ENCODE measurements around the gene SUGCT. TPM values are rescaled to one million over a fixed set of nuclear protein-coding genes. Genes with fewer than 3 reads are reported as not detected.

SUGCT gene
- total RNA-seq, 2 experiments from 2014 or later, result not detected

DNA sequence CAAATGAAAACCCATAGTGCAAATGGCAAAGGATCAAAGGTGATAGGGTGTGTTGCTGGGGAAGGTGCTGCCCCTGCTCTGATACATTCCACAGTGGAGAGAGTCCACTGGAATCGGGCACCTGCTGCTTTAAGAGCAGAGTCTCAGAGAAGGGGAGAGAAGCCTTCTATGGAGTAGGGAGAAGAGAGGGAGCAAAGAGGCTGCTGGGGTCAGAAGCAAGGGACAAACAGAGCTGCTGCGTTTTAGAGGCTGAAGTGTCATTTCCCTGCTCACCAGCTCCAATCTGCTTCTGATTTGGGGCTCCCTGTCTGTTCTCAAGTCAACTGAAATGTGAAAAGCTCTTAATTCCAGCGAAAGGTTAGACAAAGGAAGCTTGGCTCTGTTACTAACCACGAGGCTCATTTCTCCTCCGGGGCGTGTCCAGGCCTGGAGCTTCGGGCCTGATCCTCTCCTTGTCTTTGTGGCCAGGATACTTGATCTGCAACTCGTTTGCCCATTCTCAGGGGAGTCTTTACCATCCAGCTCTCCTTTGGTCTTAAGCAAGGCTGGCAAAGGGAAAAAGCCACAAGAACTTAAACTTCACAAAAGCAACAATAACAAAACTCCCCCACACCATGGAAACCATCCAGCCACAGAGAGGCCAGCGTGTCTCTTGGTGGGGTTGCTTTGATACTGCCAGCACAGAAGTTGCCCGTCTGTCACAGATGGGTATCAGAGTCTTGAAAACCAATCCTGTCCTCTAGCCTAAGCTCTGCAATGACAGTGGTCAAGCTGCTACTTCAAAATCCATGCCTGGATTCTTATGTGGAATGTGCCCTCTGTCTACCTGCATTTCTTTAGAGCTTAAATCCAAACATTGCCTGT is 692.6 kb downstream of the SUGCT start:
- ChIA-PET CTCF (ENCODE audit: unreplicated experiment) (no interaction called here), POLR2A (interaction anchor here (1.0 to 2.5 kb wide), 3 partner anchors 8 to 23 kb away, joined by 3 to 11 read pairs (median 3); no protein-coding TSS in a partner anchor)
- H3K9me2 ChIP-seq (ENCODE audit: insufficient read depth, low read length), result no peaks in the 10 kb centered on the region
- no peaks in the 10 kb centered on the region for H4K20me1 ChIP-seq (ENCODE audit: insufficient read depth, low read length)
- H3K79me2 ChIP-seq (ENCODE audit: insufficient read depth, low read depth, low read length), result no peaks in the 10 kb centered on the region
- H3K27ac ChIP-seq (ENCODE audit: low read depth, low read length, poor library complexity, severe bottlenecking), result no peak overlapping the region
- H2AFZ ChIP-seq (ENCODE audit: low read length), result peak overlapping the region; percentile 40; the same call in 1 of the 2 replicates
- H3K4me2 ChIP-seq (ENCODE audit: low read length), result no peak overlapping the region
- no TSS peak for BruUV-seq (replicated peaks)
- H3K4me1 ChIP-seq (ENCODE audit: insufficient read depth, low read length, poor library complexity, severe bottlenecking), result peaks cover 27% of the 10 kb centered on the region
- H3K36me3 ChIP-seq (ENCODE audit: insufficient read depth, low read length), result no peaks in the 10 kb centered on the region; the same call in 1 of the 2 replicates
- TF ChIP-seq, protein P1, sequence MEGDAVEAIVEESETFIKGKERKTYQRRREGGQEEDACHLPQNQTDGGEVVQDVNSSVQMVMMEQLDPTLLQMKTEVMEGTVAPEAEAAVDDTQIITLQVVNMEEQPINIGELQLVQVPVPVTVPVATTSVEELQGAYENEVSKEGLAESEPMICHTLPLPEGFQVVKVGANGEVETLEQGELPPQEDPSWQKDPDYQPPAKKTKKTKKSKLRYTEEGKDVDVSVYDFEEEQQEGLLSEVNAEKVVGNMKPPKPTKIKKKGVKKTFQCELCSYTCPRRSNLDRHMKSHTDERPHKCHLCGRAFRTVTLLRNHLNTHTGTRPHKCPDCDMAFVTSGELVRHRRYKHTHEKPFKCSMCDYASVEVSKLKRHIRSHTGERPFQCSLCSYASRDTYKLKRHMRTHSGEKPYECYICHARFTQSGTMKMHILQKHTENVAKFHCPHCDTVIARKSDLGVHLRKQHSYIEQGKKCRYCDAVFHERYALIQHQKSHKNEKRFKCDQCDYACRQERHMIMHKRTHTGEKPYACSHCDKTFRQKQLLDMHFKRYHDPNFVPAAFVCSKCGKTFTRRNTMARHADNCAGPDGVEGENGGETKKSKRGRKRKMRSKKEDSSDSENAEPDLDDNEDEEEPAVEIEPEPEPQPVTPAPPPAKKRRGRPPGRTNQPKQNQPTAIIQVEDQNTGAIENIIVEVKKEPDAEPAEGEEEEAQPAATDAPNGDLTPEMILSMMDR (conservative IDR thresholded peaks at IDR 0.05; ENCODE audit: low read length), result no peak
- TF ChIP-seq EZH2phosphoT487 (IDR thresholded peaks at IDR 0.05; ENCODE audit: borderline replicate concordance, low read depth, low read length), result no peak
- intact Hi-C loops (cut with micrococcal nuclease; ENCODE audit: unreplicated experiment), result no loop called here
- no peak overlapping the region for H3K4me3 ChIP-seq (ENCODE audit: low read depth, low read length, poor library complexity, severe bottlenecking)
- no peak for DNase-seq (ENCODE audit: low spot score)
- H3K9me3 ChIP-seq (ENCODE audit: low read length), result 0 out of 2 replicates have a peak, but pooled peaks cover 7% of the 10 kb centered on the region

DNA sequence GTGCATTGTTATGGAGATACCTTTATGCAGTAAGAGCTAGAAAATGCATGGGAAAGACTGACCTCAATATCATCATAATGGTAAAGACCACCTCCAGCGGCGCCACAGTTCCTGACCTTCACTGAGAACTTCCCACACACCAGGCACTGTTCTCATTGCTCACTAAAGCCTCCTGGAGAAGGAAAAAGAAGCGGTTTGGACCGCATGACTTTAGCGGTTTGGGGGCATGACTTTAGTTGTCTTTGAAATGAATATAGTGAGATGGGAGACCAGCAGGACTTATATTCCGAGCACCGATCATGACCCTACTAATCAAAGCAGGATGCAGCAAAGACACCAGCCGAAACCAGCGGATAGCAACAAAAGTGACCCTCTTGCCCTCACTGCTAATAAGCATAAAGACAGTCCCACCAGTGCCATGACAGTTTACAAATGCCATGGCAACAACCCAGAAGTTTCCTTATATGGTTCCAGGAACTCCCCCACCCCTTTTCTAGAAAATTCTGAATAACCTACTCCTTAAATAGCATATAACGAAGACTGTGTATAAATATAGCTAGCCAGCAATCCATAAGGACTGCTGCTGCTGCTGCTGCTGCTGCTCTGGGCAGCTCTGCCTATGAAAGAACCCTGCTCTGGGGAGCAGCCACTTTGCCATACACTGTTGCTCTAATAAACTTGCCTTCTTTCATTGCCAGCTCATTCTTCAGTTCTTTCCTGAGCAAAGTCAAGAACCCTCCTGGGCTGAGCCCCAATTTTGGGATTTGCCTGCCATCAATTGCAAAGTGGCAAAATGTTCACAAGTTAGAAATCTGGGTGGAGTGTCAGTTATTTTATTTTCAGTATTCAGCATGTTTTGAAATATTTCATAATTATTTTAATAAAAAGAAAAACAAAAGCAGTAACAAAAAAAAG is 694.1 kb downstream of the SUGCT start:
- H4K20me1 ChIP-seq (ENCODE audit: insufficient read depth, low read length), result no peaks in the 10 kb centered on the region
- no peaks in the 10 kb centered on the region for H3K36me3 ChIP-seq (ENCODE audit: insufficient read depth, low read length)
- intact Hi-C loops (cut with micrococcal nuclease; ENCODE audit: unreplicated experiment), result no loop called here
- BruUV-seq (replicated peaks), result no TSS peak
- no peaks in the 10 kb centered on the region for H3K9me2 ChIP-seq (ENCODE audit: insufficient read depth, low read length)
- no peak for TF ChIP-seq EZH2phosphoT487 (IDR thresholded peaks at IDR 0.05; ENCODE audit: borderline replicate concordance, low read depth, low read length)
- TF ChIP-seq, protein P1 (conservative IDR thresholded peaks at IDR 0.05; ENCODE audit: low read length), result no peak
- no peak overlapping the region for H3K4me3 ChIP-seq (ENCODE audit: low read depth, low read length, poor library complexity, severe bottlenecking)
- ChIA-PET POLR2A (interaction anchor here (0.6 to 1.4 kb wide), 2 partner anchors 15 to 137 kb away, joined by 3 read pairs; no protein-coding TSS in a partner anchor), CTCF (ENCODE audit: unreplicated experiment) (no interaction called here)
- H3K9me3 ChIP-seq (ENCODE audit: low read length), result no peaks in the 10 kb centered on the region
- no peak overlapping the region for H3K27ac ChIP-seq (ENCODE audit: low read depth, low read length, poor library complexity, severe bottlenecking)
- H2AFZ ChIP-seq (ENCODE audit: low read length), result no peak overlapping the region
- no peak overlapping the region for H3K4me2 ChIP-seq (ENCODE audit: low read length)
- DNase-seq (ENCODE audit: low spot score), result no peak
- no peaks in the 10 kb centered on the region for H3K79me2 ChIP-seq (ENCODE audit: insufficient read depth, low read depth, low read length)
- H3K4me1 ChIP-seq (ENCODE audit: insufficient read depth, low read length, poor library complexity, severe bottlenecking), result peaks cover 40% of the 10 kb centered on the region

All from OCI-LY7 (cell line).